Right ventricle myocardium superior (tissue), 1 donor: ENCODE data around the gene BCAT1. TPM values are rescaled to one million over a fixed set of nuclear protein-coding genes. Genes with fewer than 3 reads are reported as not detected.
"Not testable (repeated sequence)": the region's sequence is repeated elsewhere in the genome, so short reads cannot be mapped to it uniquely, and the experiment has no call there.

Source experiments
- ATAC-seq: fragments of 200-7000 bp; cut with Tn5 transposase; one replicate; pipeline ENCODE4 v1.9.1; 2020; ENCODE audit warnings: mild to moderate bottlenecking; ENCODE audit not compliant: poor library complexity
- DNase-seq: peaks from one replicate; pipeline ENCODE4 v3.0.0-alpha.2; 2020
- intact Hi-C: fragments of 100-400 bp; cut with DNase I; formaldehyde crosslinking; loops from one replicate; pipeline ENCODE4 v1.11.2; 2022
- total RNA-seq: library from RNA; stranded (reverse); fragmentation: NEBNext Ultra II Directional; extraction: Animal tissue kit (Norgen Biotek cat#: 25700); gene quantifications from one replicate; pipeline ENCODE4 v1.2.1, GENCODE V29; 2021
- donor health status: DM: no; HTN: yes; CAD: no; lungs with severe emphysema.

Gene BCAT1
- total RNA-seq, 1 donor from 2014 or later, result 5.1 TPM

- ATAC-seq (no peak), DNase-seq (no peak)
- intact Hi-C loops, result no loop called here
These were observed 67.7 kb downstream of the BCAT1 start for GRCh38 chr12:24881227-24881626.

- intact Hi-C loops, result no loop called here
These were observed 68.2 kb downstream of the BCAT1 start for GRCh38 chr12:24880732-24881131.

GRCh38 chr12:24879644-24880043, 69.3 kb downstream of the BCAT1 start:
- intact Hi-C loops, result no loop called here
- ATAC-seq, result no peak
- no peak for DNase-seq

More at GRCh38 chr12:24880732-24881131, 68.2 kb downstream of the BCAT1 start:
- DNase-seq (no peak), ATAC-seq (no peak)

GRCh38 chr12:24875014-24875413, 73.9 kb downstream of the BCAT1 start:
- intact Hi-C loops, result no loop called here
- no peak for ATAC-seq

GRCh38 chr12:24872211-24872610, 76.7 kb downstream of the BCAT1 start:
- DNase-seq (no peak), ATAC-seq (no peak)
- intact Hi-C loops, result no loop called here

More at GRCh38 chr12:24875014-24875413, 73.9 kb downstream of the BCAT1 start:
- no peak for DNase-seq

GRCh38 chr12:24866139-24866538, 82.8 kb downstream of the BCAT1 start:
- ATAC-seq, DNase-seq, intact Hi-C loops: not testable (repeated sequence)

GRCh38 chr12:24864796-24865125, 84.1 kb downstream of the BCAT1 start:
- intact Hi-C loops, result no loop called here
- ATAC-seq, result no peak

GRCh38 chr12:24861766-24862540, 86.9 kb downstream of the BCAT1 start:
- no peak for ATAC-seq
- intact Hi-C loops, result no loop called here

More at GRCh38 chr12:24864796-24865125, 84.1 kb downstream of the BCAT1 start:
- DNase-seq, result no peak

GRCh38 chr12:24860546-24860945, 88.4 kb downstream of the BCAT1 start:
- ATAC-seq, result no peak
- no peak for DNase-seq
- intact Hi-C loops, result no loop called here

More at GRCh38 chr12:24861766-24862540, 86.9 kb downstream of the BCAT1 start:
- no peak for DNase-seq

GRCh38 chr12:24856541-24856940, 92.4 kb downstream of the BCAT1 start:
- no peak for DNase-seq
- ATAC-seq, result no peak
- intact Hi-C loops, result no loop called here

GRCh38 chr12:24854908-24855307, 94.0 kb downstream of the BCAT1 start:
- intact Hi-C loops, result no loop called here
- ATAC-seq, result no peak

GRCh38 chr12:24854017-24854416, 94.9 kb downstream of the BCAT1 start:
- ATAC-seq (no peak), DNase-seq (no peak)
- intact Hi-C loops, result no loop called here

More at GRCh38 chr12:24854908-24855307, 94.0 kb downstream of the BCAT1 start:
- DNase-seq, result no peak

- DNase-seq (no peak), ATAC-seq (no peak)
- intact Hi-C loops, result no loop called here
These were observed 95.3 kb downstream of the BCAT1 start for GRCh38 chr12:24853588-24853987.

GRCh38 chr12:24853094-24853493, 95.8 kb downstream of the BCAT1 start:
- no peak for ATAC-seq
- intact Hi-C loops, result no loop called here
- no peak for DNase-seq

GRCh38 chr12:24852420-24852819, 96.5 kb downstream of the BCAT1 start:
- DNase-seq (no peak), ATAC-seq (no peak)
- intact Hi-C loops, result no loop called here

- intact Hi-C loops, DNase-seq, ATAC-seq: not testable (repeated sequence)
These were observed 97.0 kb downstream of the BCAT1 start for GRCh38 chr12:24851883-24852282.

- DNase-seq, result no peak
- no peak for ATAC-seq
- intact Hi-C loops, result no loop called here
These were observed 97.6 kb downstream of the BCAT1 start for GRCh38 chr12:24851341-24851740.

- ATAC-seq, result no peak
- intact Hi-C loops, result no loop called here
- no peak for DNase-seq
These were observed 98.4 kb downstream of the BCAT1 start for GRCh38 chr12:24850496-24850895.

GRCh38 chr12:24848941-24849477, 99.9 kb downstream of the BCAT1 start:
- DNase-seq (no peak), ATAC-seq (no peak)
- intact Hi-C loops, result no loop called here

GRCh38 chr12:24846689-24847088, 102.2 kb downstream of the BCAT1 start:
- intact Hi-C loops, result no loop called here

More at GRCh38 chr12:24846689-24847088, 102.2 kb downstream of the BCAT1 start:
- DNase-seq (no peak), ATAC-seq (no peak)
